HG02938 (cell line): ENCODE measurements around the gene BRINP1.

Experiments
- ATAC-seq: cut with Tn5 transposase; IDR thresholded peaks from one replicate; pipeline ENCODE4 v1.9.1; 2021; ENCODE audit warnings: mild to moderate bottlenecking, moderate library complexity; ENCODE audit not compliant: unreplicated experiment

Gene BRINP1

DNA sequence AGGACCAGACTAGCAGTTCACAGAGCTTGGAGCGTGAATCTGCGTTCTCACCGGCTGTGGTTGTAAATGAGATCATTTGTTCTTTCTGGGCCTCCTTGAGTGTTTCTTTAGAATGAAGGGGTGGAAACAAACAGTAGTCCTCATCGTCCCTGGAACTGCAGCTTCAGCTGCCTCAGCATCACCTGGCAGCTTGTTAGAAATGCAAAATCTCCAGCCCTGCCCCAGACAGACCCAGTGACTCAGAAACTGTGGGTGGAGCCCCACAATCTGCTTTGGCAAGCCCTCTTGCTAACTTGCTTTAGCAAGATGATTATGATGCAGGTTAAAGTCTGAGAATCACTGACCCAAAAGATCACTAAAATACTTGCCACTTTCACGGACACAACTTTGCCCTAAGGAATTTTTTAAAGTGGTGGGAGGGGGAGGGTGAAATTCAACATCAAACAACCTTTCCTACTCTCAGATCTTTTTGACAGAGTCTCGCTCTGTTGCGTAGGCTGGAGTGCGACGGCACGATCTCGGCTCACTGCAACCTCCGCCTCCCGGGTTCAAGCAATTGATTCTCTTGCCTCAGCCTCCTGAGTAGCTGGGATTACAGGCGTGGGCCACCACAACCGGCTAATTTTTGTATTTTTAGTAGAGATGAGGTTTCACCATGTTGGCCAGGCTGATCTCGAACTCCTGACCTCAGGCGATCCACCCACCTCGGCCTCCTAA is 86.0 kb downstream of the BRINP1 start:
- no peak for ATAC-seq

DNA sequence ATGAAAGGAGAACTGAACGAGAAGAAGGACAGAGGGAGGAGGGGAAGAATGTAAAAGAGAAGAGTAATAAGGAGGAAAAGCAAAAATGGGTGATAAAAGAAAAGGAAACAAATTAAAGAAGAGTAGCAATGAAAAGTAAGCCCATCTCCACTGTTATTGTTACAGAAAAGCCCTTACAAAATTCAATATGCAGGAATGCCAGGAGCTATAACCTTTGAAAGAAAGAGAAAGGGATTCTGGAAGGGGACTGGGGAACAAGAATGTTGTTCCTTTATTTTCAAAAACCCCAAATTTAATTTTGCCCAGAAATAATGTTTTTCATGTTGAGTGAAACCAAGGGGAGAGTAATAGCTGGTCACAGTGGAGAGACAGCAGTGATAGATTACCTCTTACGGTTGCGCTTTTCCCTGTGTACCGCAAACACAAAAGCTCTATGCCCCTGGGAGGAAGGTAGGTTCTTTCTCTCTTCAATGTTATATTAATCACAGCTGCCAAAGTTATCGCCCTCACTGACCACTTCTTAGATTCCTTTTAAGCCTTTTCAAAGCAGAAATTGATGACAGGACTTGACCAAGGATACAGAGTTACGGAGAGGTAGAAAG is 86.7 kb downstream of the BRINP1 start:
- no peak for ATAC-seq

DNA sequence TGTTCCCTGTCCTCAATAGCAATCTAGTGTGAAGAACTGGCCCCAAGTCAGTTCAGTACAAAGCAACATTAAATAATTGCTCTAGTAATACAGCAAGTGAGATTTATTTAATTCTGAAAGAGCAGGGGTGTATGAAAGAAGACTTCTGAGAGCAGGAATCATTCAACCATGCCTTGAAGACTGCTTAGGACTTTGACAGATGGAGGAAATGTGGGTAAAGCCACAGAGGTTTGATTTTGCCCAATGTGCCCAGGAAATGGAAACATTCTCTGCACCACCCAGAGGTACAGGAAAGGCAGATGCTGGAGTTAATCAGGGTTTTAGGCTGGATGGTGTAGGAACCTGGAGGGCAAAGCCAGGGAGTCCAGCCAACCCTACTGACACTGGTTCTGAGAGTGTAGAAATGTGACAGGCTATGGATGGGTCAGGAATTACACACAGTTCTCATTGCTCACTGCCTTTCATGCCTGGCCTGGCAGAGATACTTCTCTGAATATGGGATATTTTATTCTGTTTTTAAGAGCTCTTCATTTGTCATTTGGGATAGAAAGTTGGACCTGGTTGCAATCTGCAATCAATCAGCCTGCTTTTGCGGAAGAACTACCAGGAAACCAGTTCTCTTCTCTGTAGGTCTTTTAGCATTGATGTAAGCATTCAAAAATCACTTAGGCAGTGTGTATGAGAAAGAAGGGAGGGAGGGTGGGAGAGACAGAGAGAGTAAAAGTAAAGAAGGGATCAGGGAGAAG is 88.3 kb downstream of the BRINP1 start:
- ATAC-seq = no peak

- no peak for ATAC-seq
Observed at GRCh38 chr9:119278171-119278570, 91.1 kb downstream of the BRINP1 start.

- ATAC-seq = no peak
Observed at GRCh38 chr9:119273984-119274665, 95.1 kb downstream of the BRINP1 start.

- no peak for ATAC-seq
Observed at GRCh38 chr9:119273325-119273904, 95.8 kb downstream of the BRINP1 start.

- ATAC-seq = no peak
Observed at GRCh38 chr9:119272500-119273211, 96.6 kb downstream of the BRINP1 start.

DNA sequence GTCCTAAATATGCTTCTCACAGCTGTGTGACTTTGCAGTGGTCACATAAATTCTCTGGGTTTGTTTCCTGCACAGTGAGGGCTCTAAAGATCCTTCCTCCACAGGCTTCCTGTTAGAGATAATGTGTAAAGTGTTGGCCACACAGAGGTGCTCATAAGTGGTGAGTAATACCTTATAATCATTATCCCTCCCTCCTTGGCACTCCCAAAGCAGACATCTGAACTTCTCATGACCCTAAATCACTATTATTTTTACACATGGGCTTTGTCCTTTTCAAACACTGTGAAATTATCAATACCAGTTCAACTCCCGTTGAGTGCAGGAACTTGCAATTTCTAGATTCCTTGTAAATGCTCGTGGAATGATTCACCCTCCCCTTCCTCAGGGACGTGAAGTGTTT is 100.2 kb downstream of the BRINP1 start:
- ATAC-seq = no peak

DNA sequence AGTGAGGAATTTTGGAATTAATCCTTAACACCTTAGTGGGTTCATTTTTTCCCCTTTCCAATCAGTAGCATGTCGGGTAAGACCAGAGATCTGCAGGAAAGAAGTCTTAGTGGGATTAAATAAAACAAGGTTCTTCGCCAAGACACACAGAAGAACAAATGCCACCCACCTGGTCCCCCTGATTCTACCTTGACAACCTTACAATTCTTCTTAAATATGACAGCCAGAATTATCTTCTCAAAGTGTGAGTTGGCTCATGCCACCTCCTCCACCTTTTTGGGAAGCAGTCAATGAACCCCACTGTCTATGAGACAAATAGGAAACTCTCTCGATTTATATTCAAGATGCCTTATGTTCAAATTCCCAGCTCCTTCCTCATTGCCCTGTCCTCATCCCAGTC is 105.1 kb downstream of the BRINP1 start:
- no peak for ATAC-seq

DNA sequence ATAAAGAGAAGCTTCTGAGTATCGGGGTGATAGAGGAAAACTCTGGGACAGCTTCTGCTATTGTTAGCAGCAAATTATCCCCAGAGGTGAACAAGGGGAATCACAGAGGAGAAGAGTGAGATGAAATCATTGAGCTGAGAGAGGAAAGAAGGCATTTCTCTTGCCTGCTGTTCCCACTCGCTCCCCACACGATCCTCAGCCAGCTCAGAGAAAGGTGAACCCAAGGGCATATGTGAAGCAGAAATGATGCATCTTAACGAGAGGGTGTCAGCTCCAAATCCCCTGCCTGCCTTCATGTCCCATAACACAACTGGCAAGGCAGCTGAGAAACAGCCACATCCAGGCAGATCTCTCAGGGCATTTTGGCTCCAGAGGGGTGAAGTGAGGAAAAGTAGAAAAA is 111.6 kb downstream of the BRINP1 start:
- no peak for ATAC-seq

GRCh38 chr9:119255116-119255515 is 114.1 kb downstream of the BRINP1 start:
- no peak for ATAC-seq

DNA sequence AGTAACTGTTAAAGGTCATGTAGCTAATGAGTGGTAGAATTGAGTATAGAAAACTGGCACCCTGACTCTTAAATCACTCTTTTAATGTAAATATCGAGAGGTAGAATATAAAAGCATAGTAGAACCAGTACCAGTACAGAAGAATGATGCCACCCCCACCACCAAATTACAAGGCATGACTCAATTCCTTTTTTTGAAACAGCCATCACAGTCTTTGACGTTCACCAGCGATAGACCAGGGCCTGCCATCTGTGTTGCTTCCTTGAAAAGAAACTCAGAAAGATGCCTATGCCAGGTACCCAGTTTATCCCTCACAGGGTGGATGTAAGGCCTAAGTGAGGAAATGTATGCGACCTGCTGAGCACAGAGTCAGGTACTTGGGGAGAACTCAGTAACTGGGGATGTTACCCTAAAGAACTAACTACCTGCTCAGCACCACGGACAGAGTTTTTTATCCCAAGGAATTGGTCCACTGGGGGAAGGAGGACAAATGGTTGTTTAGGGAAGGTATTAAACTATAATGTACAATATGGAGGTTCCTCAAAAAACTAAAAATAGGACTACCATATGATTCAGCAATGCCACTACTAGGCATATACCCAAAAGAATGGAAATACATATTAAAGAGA is 116.5 kb downstream of the BRINP1 start:
- no peak for ATAC-seq

DNA sequence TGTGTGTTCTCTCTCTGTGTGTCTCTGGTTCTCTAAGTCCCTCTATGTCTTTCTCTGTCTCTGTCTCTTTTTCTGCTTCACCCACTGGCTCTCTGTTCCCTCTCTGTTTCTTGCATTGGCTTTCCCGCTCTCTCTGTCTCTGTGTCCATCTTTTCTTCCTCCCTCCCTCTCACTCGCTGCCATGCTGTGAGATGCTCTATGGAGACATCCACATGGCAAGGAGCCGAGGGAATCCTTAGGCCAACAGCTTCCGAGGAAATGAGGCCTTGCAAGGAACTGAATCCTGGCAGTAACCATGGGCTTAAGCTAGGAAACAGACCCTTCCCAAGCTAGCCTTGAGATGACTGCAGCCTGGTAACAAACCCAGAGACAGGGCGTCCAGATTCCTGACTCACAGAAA is 117.3 kb downstream of the BRINP1 start:
- no peak for ATAC-seq

- no peak for ATAC-seq
Observed at GRCh38 chr9:119250730-119251129, 118.5 kb downstream of the BRINP1 start.

DNA sequence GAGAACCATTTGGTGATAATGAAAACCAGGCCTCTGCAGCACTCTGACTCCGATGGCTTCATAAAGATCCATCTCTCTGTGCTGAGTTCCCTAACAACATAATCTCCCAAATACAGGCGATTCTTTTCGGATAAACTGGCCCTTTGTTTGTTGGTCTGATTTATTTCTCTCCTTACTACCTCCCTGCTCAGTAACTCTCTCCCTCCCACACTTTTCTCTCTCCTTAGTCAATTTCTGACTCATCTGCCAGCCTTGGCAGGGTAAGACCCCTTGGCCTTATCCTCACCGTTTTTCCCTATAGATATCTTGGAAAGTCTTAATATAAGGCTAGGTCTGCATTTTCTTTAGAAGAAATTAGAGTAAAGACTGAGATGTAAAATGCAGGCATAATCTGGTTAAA is 128.7 kb downstream of the BRINP1 start:
- ATAC-seq = no peak

DNA sequence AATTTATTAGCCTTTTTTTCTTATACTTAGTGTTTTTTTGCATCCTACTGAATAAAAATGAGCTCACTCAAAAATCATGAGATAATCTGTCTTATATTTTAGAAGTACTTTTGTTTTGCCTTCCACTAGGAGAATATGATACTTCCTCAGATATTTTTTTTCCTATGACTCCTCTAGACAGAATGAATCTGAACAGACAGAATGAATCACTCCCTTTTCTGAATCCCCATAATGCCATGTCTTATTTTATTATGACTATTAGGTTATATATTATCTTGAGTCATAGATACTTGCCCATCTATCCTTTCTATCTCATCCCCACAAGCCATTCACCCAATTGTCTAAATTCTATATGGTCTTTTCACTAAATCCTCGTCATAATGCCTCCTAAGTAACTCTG is 134.6 kb downstream of the BRINP1 start:
- no peak for ATAC-seq

DNA sequence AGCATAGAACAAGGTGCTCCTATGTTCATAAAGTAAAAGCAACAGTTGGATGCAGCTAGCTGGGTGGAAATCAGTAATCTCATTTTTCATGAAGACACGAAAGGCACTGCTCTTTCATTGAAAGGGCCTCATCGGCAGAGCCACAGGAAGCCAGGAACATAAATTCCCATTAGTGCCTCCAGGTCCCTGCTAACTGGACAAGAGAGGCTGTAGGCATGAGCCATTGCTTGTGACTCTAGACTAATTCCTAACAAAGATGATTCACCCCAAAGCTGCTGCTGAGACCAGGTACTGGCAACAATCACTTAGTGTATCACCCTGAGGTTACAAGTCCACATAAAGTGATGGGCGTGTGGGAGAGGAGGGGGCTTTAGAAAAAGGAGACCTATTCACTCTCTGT is 141.8 kb downstream of the BRINP1 start:
- ATAC-seq = no peak

DNA sequence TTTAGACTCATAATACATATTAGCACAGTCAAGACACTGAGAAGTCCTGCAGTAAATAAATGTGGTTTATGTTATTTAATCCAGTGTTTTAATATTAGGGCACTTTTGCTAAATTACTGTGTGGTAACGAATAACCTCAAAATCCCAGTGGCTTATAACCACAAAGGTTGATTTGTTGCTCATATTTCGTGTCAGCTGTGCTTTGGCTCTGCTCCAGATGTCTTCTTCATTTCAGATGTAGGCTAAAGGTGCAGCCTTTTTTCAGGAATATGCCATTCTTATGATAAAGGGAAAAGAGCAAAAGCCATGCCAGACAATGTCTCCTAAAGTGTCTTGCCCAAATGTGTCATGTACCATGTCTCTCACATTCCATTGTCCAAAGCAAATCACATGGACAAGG is 144.8 kb downstream of the BRINP1 start:
- no peak for ATAC-seq

- ATAC-seq = no peak
Observed at GRCh38 chr9:119221276-119221675, 148.0 kb downstream of the BRINP1 start.

DNA sequence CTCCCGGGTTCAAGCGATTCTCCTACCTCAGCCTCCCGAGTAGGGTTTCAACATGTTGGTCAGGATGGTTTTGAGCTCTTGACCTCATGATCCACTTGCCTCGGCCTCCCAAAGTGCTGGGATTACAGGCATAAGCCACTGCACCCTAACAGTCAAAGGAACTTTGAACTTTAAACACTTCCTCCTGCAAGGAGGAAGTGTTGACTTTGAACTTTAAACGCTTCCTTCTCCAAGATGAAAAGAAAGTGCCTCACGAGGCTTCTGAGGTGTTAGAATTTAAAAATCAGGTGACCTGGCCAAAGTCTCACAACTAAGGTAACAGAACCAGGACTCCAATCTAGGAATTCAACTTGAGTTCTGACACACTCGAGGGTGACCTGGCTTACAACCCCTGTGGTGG is 150.9 kb downstream of the BRINP1 start:
- no peak for ATAC-seq
